GM12878 (cell line): Measurements from ENCODE around the gene CACNA1D. TPM values are rescaled to one million over a fixed set of nuclear protein-coding genes. Genes with fewer than 3 reads are reported as not detected.
"Not testable (repeated sequence)": the region's sequence is repeated elsewhere in the genome, so short reads cannot be mapped to it uniquely, and the experiment has no call there.

Experiments
- ATAC-seq: fragments of 200-7000 bp; cut with Tn5 transposase; 3 replicates; pipeline ENCODE4 v1.9.1; 2020; ENCODE audit warnings: mild to moderate bottlenecking, moderate library complexity
- BruUV-seq: library from RNA; stranded (reverse); fragments of 400-500 nt; replicated peaks from 2 replicates; lab custom pipeline; 2021; lab: Mats Ljungman, UMichigan
- CTCF ChIA-PET: fragments of 300-600 bp; sonication (Branson Sonifier 250); formaldehyde crosslinking; extraction: SDS; loops from one replicate; lab custom pipeline; 2021; ENCODE audit warnings: inconsistent platforms; lab: Yijun Ruan, JAX
- POLR2A ChIA-PET: fragments of 350-600 bp; formaldehyde crosslinking; extraction: SDS; loops from one replicate; lab custom pipeline; 2021; ENCODE audit warnings: inconsistent platforms; lab: Charles Lee
- RAD21 ChIA-PET: fragments of 300-600 bp; sonication (Branson Sonifier 250); formaldehyde crosslinking; loops from one replicate; lab custom pipeline; 2023; ENCODE audit warnings: antibody characterized with exemption; ENCODE audit not compliant: unreplicated experiment; lab: Charles Lee
- SMC1A ChIA-PET: fragments of 300-600 bp; sonication (Branson Sonifier 250); formaldehyde crosslinking; loops from one replicate; lab custom pipeline; 2023; ENCODE audit not compliant: unreplicated experiment, uncharacterized antibody; lab: Charles Lee
- DNase-seq: peaks from one replicate; pipeline ENCODE4 v3.0.0-alpha.2; 2011; ENCODE audit warnings: low read depth, low spot score
- FAIRE-seq: peaks from 3 replicates; lab custom pipeline; 2011; peaks lifted over from hg19 to GRCh38; lab: Jason Lieb, UNC
- H2AFZ ChIP-seq: 2 replicates; pipeline ENCODE4 v1.6.0; 2011; ENCODE audit warnings: low read depth, low read length, control low read depth; ENCODE audit not compliant: control insufficient read depth
- H3K27ac ChIP-seq: 2 replicates; pipeline ENCODE4 v1.5.1; 2011; ENCODE audit warnings: control low read depth; ENCODE audit not compliant: control insufficient read depth, insufficient read depth
- H3K27me3 ChIP-seq, 2 experiments: replicated peaks in 1 of 2; 2 replicates each; pipeline versions ENCODE4 v1.6.0 to v1.6.1; 2011; ENCODE audit warnings: low read length in 1 of 2; ENCODE audit not compliant: control insufficient read depth in 2 of 2, insufficient read depth in 2 of 2
- H3K36me3 ChIP-seq, 2 experiments: 2 replicates each; pipeline ENCODE4 v1.5.1; 2011; ENCODE audit warnings: low read length in 1 of 2; ENCODE audit not compliant: control insufficient read depth in 2 of 2, insufficient read depth in 2 of 2
- H3K4me1 ChIP-seq: 2 replicates; pipeline ENCODE4 v1.6.1; 2011; ENCODE audit warnings: mild to moderate bottlenecking, low read length, moderate library complexity, mixed read lengths; ENCODE audit not compliant: control insufficient read depth, insufficient read depth
- H3K4me2 ChIP-seq: 2 replicates; pipeline ENCODE4 v1.6.0; 2011; ENCODE audit warnings: control low read depth; ENCODE audit not compliant: control insufficient read depth, insufficient read depth
- H3K4me3 ChIP-seq: fragments of 200-600 bp; sonication (generic); 2 replicates; pipeline ENCODE4 v1.5.1; 2016
- H3K79me2 ChIP-seq: 2 replicates; pipeline ENCODE4 v1.6.0; 2011; ENCODE audit warnings: low read length; ENCODE audit not compliant: control insufficient read depth, insufficient read depth
- H3K9ac ChIP-seq: 2 replicates; pipeline ENCODE4 v1.8.0; 2011; ENCODE audit warnings: low read length, control low read depth, mixed read lengths; ENCODE audit not compliant: control insufficient read depth, insufficient read depth
- H3K9me3 ChIP-seq: replicated peaks from 3 replicates; pipeline ENCODE4 v1.5.1; 2011; ENCODE audit warnings: mild to moderate bottlenecking, low read length; ENCODE audit not compliant: control insufficient read depth, insufficient read depth
- H4K20me1 ChIP-seq: 2 replicates; pipeline ENCODE4 v1.6.0; 2011; ENCODE audit not compliant: control insufficient read depth, insufficient read depth
- E4F1 ChIP-seq: fragments of 450-650 bp; IDR thresholded peaks from 2 replicates; pipeline ENCODE4 v1.6.1; 2018; ENCODE audit warnings: borderline replicate concordance, mild to moderate bottlenecking; ENCODE audit not compliant: partially characterized antibody
- IKZF1 ChIP-seq: fragments of 450-650 bp; conservative IDR thresholded peaks from 2 replicates; pipeline ENCODE4 v1.6.1; 2017; ENCODE audit warnings: antibody characterized with exemption, mild to moderate bottlenecking
- MYC ChIP-seq: IDR thresholded peaks from 2 replicates; pipeline ENCODE4 v1.6.1; 2011; ENCODE audit warnings: mild to moderate bottlenecking, low read length, moderate library complexity, inconsistent platforms; ENCODE audit not compliant: insufficient read depth, insufficient replicate concordance, insufficient read length, severe bottlenecking
- RCOR1 ChIP-seq: conservative IDR thresholded peaks from 2 replicates; pipeline ENCODE4 v1.6.1; 2012; ENCODE audit warnings: low read depth, low read length, improper control_type of control experiment
- SMARCA5 ChIP-seq: fragments of 450-650 bp; IDR thresholded peaks from 2 replicates; pipeline ENCODE4 v1.6.1; 2017; ENCODE audit warnings: mild to moderate bottlenecking
- WGBS: methylation state at CpG from one replicate; pipeline ENCODE4 v1.1.6; 2016; ENCODE audit warnings: low lambda C conversion rate; ENCODE audit not compliant: insufficient replicate concordance, insufficient coverage; ENCODE audit errors: missing lambda C conversion rate; 5-methylcytosine and 5-hydroxymethylcytosine counted together
- in situ Hi-C: fragments of 300-500 bp; cut with MboI; formaldehyde crosslinking; loops from 9 replicates; pipeline ENCODE4 v1.14.3; 2018; ENCODE audit warnings: mixed read lengths
- intact Hi-C: fragments of 100-400 bp; cut with micrococcal nuclease; formaldehyde crosslinking; loops from one replicate; pipeline ENCODE4 v1.14.2; 2022; ENCODE audit not compliant: unreplicated experiment
- polyA plus RNA-seq, 11 experiments: library from polyadenylated mRNA; depleted of rRNA in 4 of 11; unstranded in 6 of 11; stranded (reverse) in 5 of 11; fragments of >200 nt; fragmentation: Nextera tagmentation in 4 of 11; fragmentation: Illumina TruSeq in 1 of 11; extraction: Ambion mirVana in 4 of 11; extraction: Trizol in 1 of 11; gene quantifications; 1 replicate in 1 of 11; 2 replicates in 10 of 11; pipeline versions ENCODE4 v1.2.1 to v1.2.3, GENCODE V29; 2011 to 2016; ENCODE audit warnings: inconsistent platforms in 2 of 11, missing spikeins in 2 of 11, low read depth in 1 of 11
- total RNA-seq, 4 experiments: library from RNA; depleted of rRNA in 3 of 4; stranded (reverse); fragments of >200 nt in 3 of 4; fragmentation: Illumina TruSeq in 1 of 4; extraction: Trizol in 1 of 4; gene quantifications; 2 replicates each; pipeline versions ENCODE4 v1.2.1 to v1.2.3, GENCODE V29; 2013 to 2021

Gene CACNA1D
- total and polyA plus RNA-seq, 10 of the 15 experiments (the other 5 are each of a cell fraction or from before 2014, with no cell fraction given), result 0.21 to 24.4 (median 1.6) TPM

DNA sequence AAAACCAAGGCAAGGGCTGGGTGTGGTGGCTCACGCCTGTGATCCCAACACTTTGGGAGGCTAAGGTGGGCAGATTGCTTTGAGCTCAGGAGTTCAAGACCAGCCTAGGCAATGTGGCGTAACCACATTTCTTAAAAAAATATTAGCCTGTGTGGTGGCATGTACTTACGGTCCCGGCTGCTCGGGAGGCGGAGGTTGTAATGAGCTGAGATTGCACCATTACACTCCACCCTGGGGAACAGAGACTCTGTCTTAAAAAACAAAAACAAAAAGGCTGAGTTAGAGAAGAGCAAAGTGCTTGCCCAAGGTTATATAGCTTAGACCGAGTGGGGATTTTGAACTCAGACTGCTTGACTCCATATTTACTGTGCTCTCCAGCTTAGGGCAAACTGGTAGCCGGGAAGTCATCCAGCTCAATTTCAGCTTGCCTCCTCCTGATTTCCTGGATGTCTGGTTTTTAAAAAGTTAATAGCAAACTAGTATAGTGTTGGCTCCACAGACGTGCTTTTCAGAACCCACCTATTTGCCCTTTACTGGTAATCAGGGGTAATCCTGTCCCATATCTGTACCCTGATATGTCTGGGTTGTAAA, 138.9 kb downstream of the CACNA1D start (continued):
- TF ChIP-seq E4F1 (no peak), IKZF1 (no peak)

GRCh38 chr3:53635041-53635440, 140.6 kb downstream of the CACNA1D start:
- DNase-seq (no peak), FAIRE-seq (no peak), ATAC-seq (no peak)
- Histone ChIP-seq H3K9me3 (no peaks in the 10 kb centered on the region; the same call in 2 of the 3 replicates), H3K79me2 (no peaks in the 10 kb centered on the region), H3K9ac (no peak overlapping the region), H3K4me3 (no peak overlapping the region), H4K20me1 (no peaks in the 10 kb centered on the region), H3K27ac (no peak overlapping the region), H3K4me1 (no peaks in the 10 kb centered on the region), H3K36me3 (no peaks in the 10 kb centered on the region), H3K27me3 (no peaks in the 10 kb centered on the region; a peak in 2 of 4 replicates), H3K4me2 (no peak overlapping the region), H2AFZ (no peak overlapping the region)
- WGBS, result 36% methylated on average over 3 of the region's 3 CpGs
- SMC1A ChIA-PET, result interaction anchor here (1.2 to 2.0 kb wide), 3 partner anchors 11 to 23 kb away, joined by 4 to 10 read pairs (median 5); no protein-coding TSS in a partner anchor
- CTCF ChIA-PET, result interaction anchor here (1.2 kb wide), 1 partner anchor 9 kb away, joined by 3 read pairs; no protein-coding TSS in a partner anchor
- no TSS peak for BruUV-seq
- intact Hi-C loops, result no loop called here
- POLR2A ChIA-PET, result no interaction called here
- no peak for TF ChIP-seq RCOR1
- no peak for TF ChIP-seq SMARCA5
- no peak for TF ChIP-seq MYC
- RAD21 ChIA-PET, result no interaction called here
- in situ Hi-C loops, result no loop called here

DNA sequence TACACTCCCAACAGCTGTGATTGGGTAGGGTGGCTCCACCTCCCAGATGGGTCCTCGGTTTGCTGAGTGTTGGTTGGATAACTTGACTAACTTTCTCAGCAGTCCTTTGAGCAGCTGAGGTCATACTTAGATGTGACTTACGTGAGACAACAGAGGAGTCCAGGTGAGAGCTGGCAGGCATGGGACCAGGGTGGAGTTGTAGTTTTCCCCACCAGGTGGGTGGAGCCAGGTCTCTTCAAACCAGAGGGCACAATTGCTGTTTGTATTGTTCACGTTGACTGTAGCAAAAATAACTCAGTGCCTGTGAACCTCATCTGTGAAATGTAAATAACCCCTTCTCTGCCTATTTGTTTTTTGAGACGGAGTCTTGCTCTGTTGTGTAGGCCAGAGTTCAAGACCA, 144.4 kb downstream of the CACNA1D start:
- BruUV-seq, H3K4me3 ChIP-seq, RAD21 ChIA-PET, FAIRE-seq, H3K4me2 ChIP-seq, H3K27me3 ChIP-seq, H4K20me1 ChIP-seq, H3K9ac ChIP-seq, ATAC-seq, CTCF ChIA-PET, H3K27ac ChIP-seq, H3K79me2 ChIP-seq, in situ Hi-C loops, POLR2A ChIA-PET, H3K4me1 ChIP-seq, intact Hi-C loops, H3K9me3 ChIP-seq, DNase-seq, H3K36me3 ChIP-seq, H2AFZ ChIP-seq: not testable (repeated sequence)
- WGBS, result 43% methylated on average over 4 of the region's 4 CpGs
- SMC1A ChIA-PET, result interaction anchor here (0.6 kb wide), 1 partner anchor 73 kb away, joined by 3 read pairs; no protein-coding TSS in a partner anchor
